Measurements from ENCODE around the gene DNAI1.

DNAI1 gene

GRCh38 chr9:34412336-34412735 lies 46.3 kb upstream of the DNAI1 start:
- no peak for ATAC-seq

DNA sequence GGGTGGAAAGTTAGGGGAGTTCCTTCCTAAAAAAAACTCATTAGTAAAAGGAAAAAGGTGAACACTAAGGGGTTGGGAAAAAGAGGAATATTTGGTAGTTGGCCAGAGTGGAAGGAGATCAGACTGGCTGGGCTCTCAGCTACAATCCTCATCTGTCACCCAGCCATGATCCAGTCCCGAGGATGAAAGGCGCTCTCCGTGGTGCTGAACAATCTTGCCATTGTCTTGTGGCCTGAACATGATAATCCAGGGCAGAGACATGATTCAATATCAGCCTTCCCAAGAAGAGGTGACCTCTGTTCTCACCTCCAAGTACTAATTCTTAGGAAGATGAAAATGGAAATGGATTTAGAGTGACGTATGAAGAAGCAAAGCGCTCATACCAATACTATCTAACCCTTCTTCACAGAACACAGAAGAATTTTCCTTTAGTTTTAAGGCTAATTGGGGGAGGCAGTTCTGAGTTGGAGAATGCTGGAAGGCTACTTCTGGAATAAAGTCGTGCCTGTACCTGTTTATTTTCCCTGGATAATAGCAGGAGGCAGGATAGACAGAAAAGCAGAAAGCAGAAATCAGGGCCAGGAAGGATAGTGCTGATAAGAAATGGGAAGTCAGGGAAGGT lies 45.3 kb upstream of the DNAI1 start:
- peak; percentile 74 for ATAC-seq

More at GRCh38 chr9:34412336-34412735, 46.3 kb upstream of the DNAI1 start:
- TF ChIP-seq TOX (CRISPR knock-in tag; IDR thresholded peaks at IDR 0.05; ENCODE audit: borderline replicate concordance) = no peak
- TF ChIP-seq ZFP3 (CRISPR knock-in tag; IDR thresholded peaks at IDR 0.05) = no peak

GRCh38 chr9:34417734-34418133 lies 40.9 kb upstream of the DNAI1 start:
- ATAC-seq = no peak
- TF ChIP-seq OSR1 (CRISPR knock-in tag; IDR thresholded peaks at IDR 0.05) = no peak
- TF ChIP-seq, protein P1, sequence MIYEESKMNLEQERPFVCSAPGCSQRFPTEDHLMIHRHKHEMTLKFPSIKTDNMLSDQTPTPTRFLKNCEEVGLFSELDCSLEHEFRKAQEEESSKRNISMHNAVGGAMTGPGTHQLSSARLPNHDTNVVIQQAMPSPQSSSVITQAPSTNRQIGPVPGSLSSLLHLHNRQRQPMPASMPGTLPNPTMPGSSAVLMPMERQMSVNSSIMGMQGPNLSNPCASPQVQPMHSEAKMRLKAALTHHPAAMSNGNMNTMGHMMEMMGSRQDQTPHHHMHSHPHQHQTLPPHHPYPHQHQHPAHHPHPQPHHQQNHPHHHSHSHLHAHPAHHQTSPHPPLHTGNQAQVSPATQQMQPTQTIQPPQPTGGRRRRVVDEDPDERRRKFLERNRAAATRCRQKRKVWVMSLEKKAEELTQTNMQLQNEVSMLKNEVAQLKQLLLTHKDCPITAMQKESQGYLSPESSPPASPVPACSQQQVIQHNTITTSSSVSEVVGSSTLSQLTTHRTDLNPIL (CRISPR knock-in tag; IDR thresholded peaks at IDR 0.05; ENCODE audit: low read depth) = no peak
- no peak for TF ChIP-seq ISL1 (CRISPR knock-in tag; IDR thresholded peaks at IDR 0.05)
- TF ChIP-seq POU6F1 (CRISPR knock-in tag; IDR thresholded peaks at IDR 0.05; ENCODE audit: borderline replicate concordance, low read depth) = no peak
- TF ChIP-seq SNAI2 (CRISPR knock-in tag; IDR thresholded peaks at IDR 0.05) = no peak

More for the DNA sequence above, 45.3 kb upstream of the DNAI1 start:
- TF ChIP-seq PPARA (CRISPR knock-in tag; IDR thresholded peaks at IDR 0.05; ENCODE audit: borderline replicate concordance) = no peak
- TF ChIP-seq ZFP30 (CRISPR knock-in tag; IDR thresholded peaks at IDR 0.05) = no peak
- TF ChIP-seq ZC3H10 (CRISPR knock-in tag; IDR thresholded peaks at IDR 0.05) = no peak
- TF ChIP-seq TSHZ2 (CRISPR knock-in tag; IDR thresholded peaks at IDR 0.05) = no peak
- TF ChIP-seq, protein P2, sequence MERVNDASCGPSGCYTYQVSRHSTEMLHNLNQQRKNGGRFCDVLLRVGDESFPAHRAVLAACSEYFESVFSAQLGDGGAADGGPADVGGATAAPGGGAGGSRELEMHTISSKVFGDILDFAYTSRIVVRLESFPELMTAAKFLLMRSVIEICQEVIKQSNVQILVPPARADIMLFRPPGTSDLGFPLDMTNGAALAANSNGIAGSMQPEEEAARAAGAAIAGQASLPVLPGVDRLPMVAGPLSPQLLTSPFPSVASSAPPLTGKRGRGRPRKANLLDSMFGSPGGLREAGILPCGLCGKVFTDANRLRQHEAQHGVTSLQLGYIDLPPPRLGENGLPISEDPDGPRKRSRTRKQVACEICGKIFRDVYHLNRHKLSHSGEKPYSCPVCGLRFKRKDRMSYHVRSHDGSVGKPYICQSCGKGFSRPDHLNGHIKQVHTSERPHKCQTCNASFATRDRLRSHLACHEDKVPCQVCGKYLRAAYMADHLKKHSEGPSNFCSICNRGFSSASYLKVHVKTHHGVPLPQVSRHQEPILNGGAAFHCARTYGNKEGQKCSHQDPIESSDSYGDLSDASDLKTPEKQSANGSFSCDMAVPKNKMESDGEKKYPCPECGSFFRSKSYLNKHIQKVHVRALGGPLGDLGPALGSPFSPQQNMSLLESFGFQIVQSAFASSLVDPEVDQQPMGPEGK (CRISPR knock-in tag; IDR thresholded peaks at IDR 0.05; ENCODE audit: borderline replicate concordance) = no peak
- no peak for TF ChIP-seq TCF4 (CRISPR knock-in tag; IDR thresholded peaks at IDR 0.05; ENCODE audit: borderline replicate concordance)
- no peak for TF ChIP-seq BACH2 (CRISPR knock-in tag; IDR thresholded peaks at IDR 0.05; ENCODE audit: borderline replicate concordance)
- no peak for TF ChIP-seq POU6F1 (CRISPR knock-in tag; IDR thresholded peaks at IDR 0.05; ENCODE audit: borderline replicate concordance, low read depth)
- no peak for TF ChIP-seq CSDC2 (CRISPR knock-in tag; IDR thresholded peaks at IDR 0.05)
- no peak for TF ChIP-seq ZFP3 (CRISPR knock-in tag; IDR thresholded peaks at IDR 0.05)
- TF ChIP-seq GLIS3 (CRISPR knock-in tag; IDR thresholded peaks at IDR 0.05) = no peak
- TF ChIP-seq OSR1 (CRISPR knock-in tag; IDR thresholded peaks at IDR 0.05) = no peak
- no peak for TF ChIP-seq RARB (CRISPR knock-in tag; IDR thresholded peaks at IDR 0.05)
- no peak for TF ChIP-seq ESRRG (CRISPR knock-in tag; IDR thresholded peaks at IDR 0.05)
- TF ChIP-seq ZNF565 (CRISPR knock-in tag; conservative IDR thresholded peaks at IDR 0.05; ENCODE audit: low read depth) = no peak
- no peak for TF ChIP-seq ZNF8 (CRISPR knock-in tag; IDR thresholded peaks at IDR 0.05)
- no peak for TF ChIP-seq TOX (CRISPR knock-in tag; IDR thresholded peaks at IDR 0.05; ENCODE audit: borderline replicate concordance)

Measured in SK-N-SH treated with all-trans-retinoic acid at 6 μM for 48 hours (cell line).